ENCODE results near the gene AP3D1. TPM values are rescaled to one million over a fixed set of nuclear protein-coding genes. Genes with fewer than 3 reads are reported as not detected.
A peak's percentile ranks its signal among the peaks of the same experiment; 100 is the strongest.

AP3D1 gene
- polyA plus RNA-seq, 2 donors, result 50.8 to 64.5 TPM

DNA sequence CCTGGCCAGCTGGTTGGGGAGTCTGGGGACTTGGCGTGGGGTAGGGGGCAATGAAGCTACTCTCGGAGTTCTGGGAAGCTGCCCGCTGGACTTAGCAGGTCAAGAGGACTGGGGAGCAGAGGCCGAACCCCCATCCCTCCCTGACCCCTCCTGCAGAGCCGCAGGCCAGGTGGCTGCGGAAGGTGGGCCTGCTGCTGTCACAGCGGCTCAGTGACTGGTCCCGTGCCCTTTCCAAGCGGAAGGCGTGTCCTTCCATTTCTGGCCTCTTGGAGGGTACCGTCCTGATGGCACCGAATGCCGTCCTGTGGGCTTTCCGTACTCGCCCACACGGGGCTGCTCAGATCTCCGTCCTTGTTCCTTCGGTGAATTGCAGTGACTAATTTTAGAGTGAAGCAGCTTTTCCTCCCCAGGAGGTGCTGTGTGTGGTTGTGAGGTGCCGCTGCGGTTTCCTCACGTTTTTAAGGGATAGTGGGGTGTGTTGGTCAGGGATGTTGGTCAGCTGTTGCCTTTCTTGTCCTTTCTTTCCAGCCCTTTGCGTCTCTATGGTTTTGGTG, 33.1 kb upstream of the AP3D1 start:
- Histone ChIP-seq H3K4me1 (ENCODE audit: control insufficient read depth in 2 of 2, insufficient read depth in 2 of 2, low read length in 1 of 2) (peaks cover 0 to 15% of the 10 kb centered on the region in 2 donors), H3K36me3 (ENCODE audit: control insufficient read depth in 2 of 2, insufficient read depth in 2 of 2, low read length in 1 of 2) (peaks cover 4 to 49% of the 10 kb centered on the region in 2 donors)
- WGBS, 2 donors, result 92 to 95% methylated on average over 22 of the region's 22 CpGs

DNA sequence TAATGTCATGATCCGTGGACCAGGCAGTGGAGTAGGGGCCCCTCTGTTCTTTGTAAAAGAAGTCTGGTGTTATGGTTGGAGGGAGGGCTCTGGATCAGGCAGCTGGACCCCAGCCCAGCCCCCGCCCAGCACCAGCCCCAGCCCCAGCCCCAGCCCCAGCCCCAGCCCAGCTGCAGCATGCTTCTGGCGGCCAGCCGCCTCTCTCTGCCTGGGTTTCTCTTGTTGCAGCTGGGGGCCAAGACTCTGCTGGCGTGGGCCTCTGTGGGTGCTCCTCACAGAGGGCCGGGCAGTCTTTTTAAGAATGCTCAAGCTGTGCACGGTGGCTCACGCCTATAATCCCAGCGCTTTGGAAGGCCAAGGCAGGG, 30.2 kb upstream of the AP3D1 start:
- Histone ChIP-seq H3K27ac (ENCODE audit: low read depth in 2 of 2, low read length in 1 of 2) (no peak overlapping the region), H3K4me1 (ENCODE audit: control insufficient read depth in 2 of 2, insufficient read depth in 2 of 2, low read length in 1 of 2) (peaks cover 0 to 17% of the 10 kb centered on the region in 2 donors), H3K36me3 (ENCODE audit: control insufficient read depth in 2 of 2, insufficient read depth in 2 of 2, low read length in 1 of 2) (peaks cover 4 to 32% of the 10 kb centered on the region in 2 donors), H3K4me3 (ENCODE audit: low read depth in 1 of 2, low read length in 2 of 2) (no peak overlapping the region), H3K27me3 (ENCODE audit: control insufficient read depth in 1 of 2, insufficient read depth in 2 of 2, low read length in 2 of 2) (no peaks in the 10 kb centered on the region), H3K9me3 (ENCODE audit: control insufficient read depth in 2 of 2, insufficient read depth in 1 of 2, low read depth in 1 of 2, low read length in 1 of 2) (no peaks in the 10 kb centered on the region)
- WGBS, 2 donors, result 72 to 76% methylated on average over 9 of the region's 9 CpGs

More for the DNA sequence above, 33.1 kb upstream of the AP3D1 start:
- H3K27me3 ChIP-seq (ENCODE audit: control insufficient read depth in 1 of 2, insufficient read depth in 2 of 2, low read length in 2 of 2), result no peaks in the 10 kb centered on the region
- H3K9me3 ChIP-seq (ENCODE audit: control insufficient read depth in 2 of 2, insufficient read depth in 1 of 2, low read depth in 1 of 2, low read length in 1 of 2), result no peaks in the 10 kb centered on the region
- no peak overlapping the region for H3K4me3 ChIP-seq (ENCODE audit: low read depth in 1 of 2, low read length in 2 of 2)
- no peak overlapping the region for H3K27ac ChIP-seq (ENCODE audit: low read depth in 2 of 2, low read length in 1 of 2)

DNA sequence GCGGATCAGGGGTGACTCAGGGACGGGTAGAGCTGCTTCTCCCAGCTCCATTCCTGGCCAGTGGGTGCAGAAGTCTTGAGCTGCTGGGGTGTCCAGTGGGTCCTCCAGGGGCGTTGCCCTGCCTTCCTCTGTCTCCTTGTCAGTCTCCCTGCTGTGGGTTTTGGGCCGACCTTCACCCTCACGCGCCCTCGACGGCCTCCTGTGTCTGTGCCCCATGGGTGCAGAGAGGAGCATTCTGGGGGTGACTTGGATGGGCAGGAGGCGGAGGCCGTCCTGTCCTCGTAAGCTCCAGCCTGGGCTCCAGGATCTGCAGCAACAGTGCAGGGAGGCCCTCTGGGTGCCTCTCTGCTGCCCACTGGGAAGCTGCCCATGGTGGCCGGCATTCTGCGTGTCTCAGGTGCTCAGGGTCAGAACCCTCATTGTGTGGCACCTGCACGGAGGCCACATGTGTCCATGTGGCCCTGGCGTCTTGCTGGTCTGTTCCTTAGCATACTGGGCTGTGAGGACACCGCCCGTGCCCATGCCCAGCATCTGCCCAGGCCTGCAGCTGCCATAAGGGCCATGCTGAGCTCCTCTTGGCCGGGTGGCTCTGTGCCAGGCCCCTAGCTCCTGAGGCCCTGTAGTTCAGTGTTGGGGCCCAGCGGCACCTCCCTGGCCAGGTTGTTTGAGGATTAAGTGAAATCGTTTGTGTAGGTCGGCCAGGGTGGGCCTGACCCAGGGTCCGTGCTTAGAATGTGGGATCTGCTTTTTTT, 29.7 kb upstream of the AP3D1 start:
- Histone ChIP-seq H3K9me3 (ENCODE audit: control insufficient read depth in 2 of 2, insufficient read depth in 1 of 2, low read depth in 1 of 2, low read length in 1 of 2) (no peaks in the 10 kb centered on the region), H3K27me3 (ENCODE audit: control insufficient read depth in 1 of 2, insufficient read depth in 2 of 2, low read length in 2 of 2) (no peaks in the 10 kb centered on the region), H3K4me3 (ENCODE audit: low read depth in 1 of 2, low read length in 2 of 2) (no peak overlapping the region), H3K4me1 (ENCODE audit: control insufficient read depth in 2 of 2, insufficient read depth in 2 of 2, low read length in 1 of 2) (peaks cover 0 to 18% of the 10 kb centered on the region in 2 donors), H3K27ac (ENCODE audit: low read depth in 2 of 2, low read length in 1 of 2) (no peak overlapping the region), H3K36me3 (ENCODE audit: control insufficient read depth in 2 of 2, insufficient read depth in 2 of 2, low read length in 1 of 2) (peaks cover 4 to 29% of the 10 kb centered on the region in 2 donors)
- WGBS, 2 donors, result 81 to 82% methylated on average over 22 of the region's 22 CpGs

DNA sequence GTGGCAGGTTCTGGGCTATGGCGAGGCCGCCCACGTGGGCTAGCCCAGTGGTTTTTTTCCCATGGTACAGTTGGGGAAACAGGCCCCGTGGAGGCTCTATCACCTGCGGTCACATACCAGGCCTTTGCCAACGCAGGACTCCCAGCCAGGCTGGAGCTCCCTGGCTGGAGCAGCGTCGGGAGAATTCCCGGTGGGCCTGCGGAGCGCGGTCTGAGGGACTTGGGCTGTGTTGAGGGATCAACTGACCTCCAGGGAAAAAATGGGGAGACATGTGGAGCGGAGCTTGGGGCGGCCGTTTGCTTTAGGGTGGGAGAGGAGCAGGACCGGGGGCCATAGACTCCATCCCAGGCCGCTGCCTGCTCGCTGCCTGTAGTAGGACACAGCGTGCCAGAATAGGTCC, 28.7 kb upstream of the AP3D1 start:
- H3K36me3 ChIP-seq (ENCODE audit: control insufficient read depth in 2 of 2, insufficient read depth in 2 of 2, low read length in 1 of 2), result peaks cover 4 to 29% of the 10 kb centered on the region in 2 donors
- H3K9me3 ChIP-seq (ENCODE audit: control insufficient read depth in 2 of 2, insufficient read depth in 1 of 2, low read depth in 1 of 2, low read length in 1 of 2), result no peaks in the 10 kb centered on the region
- no peak overlapping the region for H3K4me3 ChIP-seq (ENCODE audit: low read depth in 1 of 2, low read length in 2 of 2)
- no peaks in the 10 kb centered on the region for H3K27me3 ChIP-seq (ENCODE audit: control insufficient read depth in 1 of 2, insufficient read depth in 2 of 2, low read length in 2 of 2)
- H3K27ac ChIP-seq (ENCODE audit: low read depth in 2 of 2, low read length in 1 of 2), result no peak overlapping the region
- 94 to 95% methylated on average over 18 to 19 of the region's 19 CpGs for WGBS, 2 donors
- peaks cover 0 to 21% of the 10 kb centered on the region in 2 donors for H3K4me1 ChIP-seq (ENCODE audit: control insufficient read depth in 2 of 2, insufficient read depth in 2 of 2, low read length in 1 of 2)

DNA sequence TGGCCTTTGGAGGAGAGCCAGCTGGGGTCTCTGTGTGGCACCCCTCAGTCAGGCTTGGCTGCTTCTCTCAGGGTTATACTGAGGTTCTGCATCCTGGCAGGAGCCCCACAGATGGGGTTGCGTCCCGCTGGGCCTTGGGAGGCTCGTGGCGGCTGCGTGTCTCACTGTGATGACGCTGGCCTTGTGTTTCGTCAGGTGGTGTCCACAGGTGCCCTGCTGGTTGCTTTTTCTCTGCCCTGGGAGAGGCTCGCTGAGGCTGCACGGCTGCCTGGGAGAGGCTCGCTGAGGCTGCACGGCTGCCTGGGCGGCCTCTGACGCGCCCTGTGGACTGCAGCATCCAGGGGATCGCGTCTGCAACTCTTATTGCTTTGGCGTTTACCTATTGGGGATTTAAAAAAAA, 27.7 kb upstream of the AP3D1 start:
- WGBS, 2 donors, result 90 to 92% methylated on average over 17 of the region's 17 CpGs
- no peak overlapping the region for H3K4me3 ChIP-seq (ENCODE audit: low read depth in 1 of 2, low read length in 2 of 2)
- no peaks in the 10 kb centered on the region for H3K9me3 ChIP-seq (ENCODE audit: control insufficient read depth in 2 of 2, insufficient read depth in 1 of 2, low read depth in 1 of 2, low read length in 1 of 2)
- peaks cover 0 to 21% of the 10 kb centered on the region in 2 donors for H3K4me1 ChIP-seq (ENCODE audit: control insufficient read depth in 2 of 2, insufficient read depth in 2 of 2, low read length in 1 of 2)
- no peak overlapping the region for H3K27ac ChIP-seq (ENCODE audit: low read depth in 2 of 2, low read length in 1 of 2)
- no peaks in the 10 kb centered on the region for H3K27me3 ChIP-seq (ENCODE audit: control insufficient read depth in 1 of 2, insufficient read depth in 2 of 2, low read length in 2 of 2)
- peaks cover 4 to 24% of the 10 kb centered on the region in 2 donors for H3K36me3 ChIP-seq (ENCODE audit: control insufficient read depth in 2 of 2, insufficient read depth in 2 of 2, low read length in 1 of 2)

DNA sequence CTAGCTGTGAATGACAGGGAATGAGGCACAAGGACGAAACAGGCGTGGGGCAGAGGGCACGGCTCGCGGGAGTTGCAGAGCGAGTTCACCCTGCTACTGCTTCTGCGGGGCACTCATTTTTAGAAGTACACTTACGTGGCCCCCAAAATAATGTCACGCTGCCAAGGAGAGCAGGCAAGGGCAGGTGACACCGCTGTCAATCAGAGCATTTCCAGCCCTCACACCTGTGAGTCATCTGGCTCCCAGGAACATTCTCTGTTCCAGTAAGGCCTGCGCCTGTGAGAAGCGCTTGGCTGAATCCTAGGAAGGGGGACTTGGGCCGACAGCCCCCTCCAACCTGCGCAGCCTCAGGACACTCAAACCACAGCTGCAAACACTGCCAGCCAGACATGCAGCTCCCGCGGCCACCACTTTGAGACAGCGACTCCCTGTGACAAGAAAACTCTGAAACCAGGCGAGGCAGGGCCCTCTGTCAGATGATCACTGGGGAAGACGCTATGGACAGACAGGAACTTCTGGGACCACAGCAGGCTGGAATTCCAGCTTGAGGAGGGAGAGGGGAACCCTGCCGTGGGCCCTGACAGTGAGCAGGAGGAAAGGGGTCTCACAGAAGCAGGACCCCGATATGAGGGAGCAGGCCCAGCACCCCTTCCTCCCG, 25.1 kb upstream of the AP3D1 start:
- WGBS, 2 donors, result 61 to 70% methylated on average over 22 of the region's 22 CpGs
- peak overlapping the region; percentile 77 to 81 for H3K27ac ChIP-seq (ENCODE audit: low read depth in 2 of 2, low read length in 1 of 2)
- H3K4me1 ChIP-seq (ENCODE audit: control insufficient read depth in 2 of 2, insufficient read depth in 2 of 2, low read length in 1 of 2), result peaks cover 4 to 23% of the 10 kb centered on the region in 2 donors

DNA sequence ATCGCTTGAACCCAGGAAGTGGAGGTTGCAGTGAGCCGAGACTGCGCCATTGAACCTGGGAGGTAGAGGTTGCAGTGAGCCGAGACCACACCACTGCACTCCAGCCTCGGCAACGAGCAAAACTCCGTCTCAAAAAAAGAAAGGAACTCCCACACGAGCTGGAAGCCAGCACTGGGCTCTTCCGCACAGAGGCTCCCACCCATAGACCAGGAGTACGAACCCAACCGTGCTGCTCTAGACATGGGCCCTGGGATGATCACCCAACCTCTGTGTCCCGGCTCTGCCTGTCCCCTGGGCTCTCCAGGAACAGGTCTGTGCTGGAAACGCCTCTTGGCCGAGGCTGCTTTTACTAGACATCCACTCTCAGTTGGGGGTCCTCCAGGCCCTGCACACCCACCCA, 24.4 kb upstream of the AP3D1 start:
- Histone ChIP-seq H3K27ac (ENCODE audit: low read depth in 2 of 2, low read length in 1 of 2) (peak overlapping the region; percentile 74 to 81), H3K9me3 (ENCODE audit: control insufficient read depth in 2 of 2, insufficient read depth in 1 of 2, low read depth in 1 of 2, low read length in 1 of 2) (no peaks in the 10 kb centered on the region), H3K4me1 (ENCODE audit: control insufficient read depth in 2 of 2, insufficient read depth in 2 of 2, low read length in 1 of 2) (peaks cover 7 to 21% of the 10 kb centered on the region in 2 donors), H3K36me3 (ENCODE audit: control insufficient read depth in 2 of 2, insufficient read depth in 2 of 2, low read length in 1 of 2) (peaks cover 0 to 12% of the 10 kb centered on the region in 2 donors), H3K4me3 (ENCODE audit: low read depth in 1 of 2, low read length in 2 of 2) (no peak overlapping the region), H3K27me3 (ENCODE audit: control insufficient read depth in 1 of 2, insufficient read depth in 2 of 2, low read length in 2 of 2) (no peaks in the 10 kb centered on the region)
- WGBS, 2 donors, result 75% methylated on average over 14 of the region's 14 CpGs

More for the DNA sequence above, 25.1 kb upstream of the AP3D1 start:
- Histone ChIP-seq H3K36me3 (ENCODE audit: control insufficient read depth in 2 of 2, insufficient read depth in 2 of 2, low read length in 1 of 2) (peaks cover 0 to 19% of the 10 kb centered on the region in 2 donors), H3K9me3 (ENCODE audit: control insufficient read depth in 2 of 2, insufficient read depth in 1 of 2, low read depth in 1 of 2, low read length in 1 of 2) (no peaks in the 10 kb centered on the region), H3K4me3 (ENCODE audit: low read depth in 1 of 2, low read length in 2 of 2) (no peak overlapping the region), H3K27me3 (ENCODE audit: control insufficient read depth in 1 of 2, insufficient read depth in 2 of 2, low read length in 2 of 2) (no peaks in the 10 kb centered on the region)

DNA sequence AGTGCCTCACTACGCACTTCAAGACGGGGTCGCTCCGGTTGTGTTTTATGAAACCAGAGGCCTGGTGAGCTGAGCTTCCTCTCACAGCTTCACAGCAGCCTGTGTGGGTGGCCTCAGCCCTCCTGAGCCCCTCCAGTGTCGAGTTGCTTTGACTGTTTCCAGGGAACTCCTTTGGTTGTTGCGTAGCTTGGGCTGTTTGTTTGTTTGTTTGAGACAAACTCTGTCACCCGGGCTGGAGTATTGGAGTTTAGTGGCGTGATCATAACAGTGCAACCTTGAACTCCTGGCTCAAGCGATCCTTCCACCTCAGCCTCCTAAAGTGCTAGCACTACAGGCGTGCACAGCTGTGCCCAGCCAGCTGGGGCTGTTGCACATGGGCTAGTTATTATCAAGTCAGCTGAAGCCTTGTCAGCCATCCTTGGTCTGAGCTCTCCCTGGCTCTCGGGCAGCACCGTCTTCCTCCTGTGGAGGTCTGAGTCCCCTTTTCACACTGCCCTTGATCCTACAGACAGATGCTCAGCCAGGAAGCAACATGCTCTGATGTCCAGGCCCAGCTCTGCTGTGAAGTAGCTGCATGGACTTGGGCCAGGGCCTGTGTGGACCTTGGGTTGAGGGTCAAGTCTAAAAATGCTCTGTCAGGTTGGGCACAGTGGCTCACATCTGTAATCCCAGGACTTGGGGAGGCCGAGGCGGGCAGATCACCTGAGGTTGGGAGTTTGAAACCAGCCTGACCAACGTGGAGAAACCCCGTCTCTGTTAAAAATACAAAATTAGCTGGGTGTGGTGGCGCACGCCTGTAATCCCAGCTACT, 22.6 kb upstream of the AP3D1 start:
- Histone ChIP-seq H3K27ac (ENCODE audit: low read depth in 2 of 2, low read length in 1 of 2) (no peak overlapping the region), H3K36me3 (ENCODE audit: control insufficient read depth in 2 of 2, insufficient read depth in 2 of 2, low read length in 1 of 2) (peaks cover 0 to 8% of the 10 kb centered on the region in 2 donors), H3K4me3 (ENCODE audit: low read depth in 1 of 2, low read length in 2 of 2) (no peak overlapping the region), H3K9me3 (ENCODE audit: control insufficient read depth in 2 of 2, insufficient read depth in 1 of 2, low read depth in 1 of 2, low read length in 1 of 2) (no peaks in the 10 kb centered on the region), H3K27me3 (ENCODE audit: control insufficient read depth in 1 of 2, insufficient read depth in 2 of 2, low read length in 2 of 2) (no peaks in the 10 kb centered on the region), H3K4me1 (ENCODE audit: control insufficient read depth in 2 of 2, insufficient read depth in 2 of 2, low read length in 1 of 2) (peaks cover 7 to 27% of the 10 kb centered on the region in 2 donors)
- 85 to 91% methylated on average over 18 of the region's 18 CpGs for WGBS, 2 donors

DNA sequence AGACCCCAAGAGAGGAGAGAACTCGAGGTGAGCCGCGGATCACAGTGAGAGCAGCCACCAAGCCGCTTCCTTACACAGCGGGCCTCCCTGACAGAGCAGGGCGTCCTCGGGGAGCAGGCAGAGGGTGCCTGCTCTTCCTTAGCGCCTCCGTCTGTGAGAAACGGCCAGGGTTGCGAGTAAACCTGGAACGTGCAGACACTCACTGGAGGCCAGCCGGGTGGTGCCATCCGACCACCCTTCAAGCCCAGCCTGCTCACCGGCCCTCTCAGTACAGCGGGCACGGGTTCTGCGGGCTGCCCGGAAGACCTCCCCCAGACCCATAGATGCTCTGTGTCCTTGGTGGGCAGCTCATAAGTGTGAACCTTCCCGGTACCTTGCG, 22.0 kb upstream of the AP3D1 start:
- Histone ChIP-seq H3K27ac (ENCODE audit: low read depth in 2 of 2, low read length in 1 of 2) (no peak overlapping the region), H3K9me3 (ENCODE audit: control insufficient read depth in 2 of 2, insufficient read depth in 1 of 2, low read depth in 1 of 2, low read length in 1 of 2) (no peaks in the 10 kb centered on the region), H3K27me3 (ENCODE audit: control insufficient read depth in 1 of 2, insufficient read depth in 2 of 2, low read length in 2 of 2) (no peaks in the 10 kb centered on the region), H3K4me1 (ENCODE audit: control insufficient read depth in 2 of 2, insufficient read depth in 2 of 2, low read length in 1 of 2) (peaks cover 7 to 24% of the 10 kb centered on the region in 2 donors), H3K36me3 (ENCODE audit: control insufficient read depth in 2 of 2, insufficient read depth in 2 of 2, low read length in 1 of 2) (peaks cover 0 to 8% of the 10 kb centered on the region in 2 donors), H3K4me3 (ENCODE audit: low read depth in 1 of 2, low read length in 2 of 2) (no peak overlapping the region)
- 90 to 91% methylated on average over 21 of the region's 21 CpGs for WGBS, 2 donors
